ENCODE data around the gene CDH8. TPM values are rescaled to one million over a fixed set of nuclear protein-coding genes. Genes with fewer than 3 reads are reported as not detected.

CDH8 gene, protein sequence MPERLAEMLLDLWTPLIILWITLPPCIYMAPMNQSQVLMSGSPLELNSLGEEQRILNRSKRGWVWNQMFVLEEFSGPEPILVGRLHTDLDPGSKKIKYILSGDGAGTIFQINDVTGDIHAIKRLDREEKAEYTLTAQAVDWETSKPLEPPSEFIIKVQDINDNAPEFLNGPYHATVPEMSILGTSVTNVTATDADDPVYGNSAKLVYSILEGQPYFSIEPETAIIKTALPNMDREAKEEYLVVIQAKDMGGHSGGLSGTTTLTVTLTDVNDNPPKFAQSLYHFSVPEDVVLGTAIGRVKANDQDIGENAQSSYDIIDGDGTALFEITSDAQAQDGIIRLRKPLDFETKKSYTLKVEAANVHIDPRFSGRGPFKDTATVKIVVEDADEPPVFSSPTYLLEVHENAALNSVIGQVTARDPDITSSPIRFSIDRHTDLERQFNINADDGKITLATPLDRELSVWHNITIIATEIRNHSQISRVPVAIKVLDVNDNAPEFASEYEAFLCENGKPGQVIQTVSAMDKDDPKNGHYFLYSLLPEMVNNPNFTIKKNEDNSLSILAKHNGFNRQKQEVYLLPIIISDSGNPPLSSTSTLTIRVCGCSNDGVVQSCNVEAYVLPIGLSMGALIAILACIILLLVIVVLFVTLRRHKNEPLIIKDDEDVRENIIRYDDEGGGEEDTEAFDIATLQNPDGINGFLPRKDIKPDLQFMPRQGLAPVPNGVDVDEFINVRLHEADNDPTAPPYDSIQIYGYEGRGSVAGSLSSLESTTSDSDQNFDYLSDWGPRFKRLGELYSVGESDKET
- total RNA-seq (not detected), total RNA-seq (0 to 0.23 reads per million in 2 donors)

DNA sequence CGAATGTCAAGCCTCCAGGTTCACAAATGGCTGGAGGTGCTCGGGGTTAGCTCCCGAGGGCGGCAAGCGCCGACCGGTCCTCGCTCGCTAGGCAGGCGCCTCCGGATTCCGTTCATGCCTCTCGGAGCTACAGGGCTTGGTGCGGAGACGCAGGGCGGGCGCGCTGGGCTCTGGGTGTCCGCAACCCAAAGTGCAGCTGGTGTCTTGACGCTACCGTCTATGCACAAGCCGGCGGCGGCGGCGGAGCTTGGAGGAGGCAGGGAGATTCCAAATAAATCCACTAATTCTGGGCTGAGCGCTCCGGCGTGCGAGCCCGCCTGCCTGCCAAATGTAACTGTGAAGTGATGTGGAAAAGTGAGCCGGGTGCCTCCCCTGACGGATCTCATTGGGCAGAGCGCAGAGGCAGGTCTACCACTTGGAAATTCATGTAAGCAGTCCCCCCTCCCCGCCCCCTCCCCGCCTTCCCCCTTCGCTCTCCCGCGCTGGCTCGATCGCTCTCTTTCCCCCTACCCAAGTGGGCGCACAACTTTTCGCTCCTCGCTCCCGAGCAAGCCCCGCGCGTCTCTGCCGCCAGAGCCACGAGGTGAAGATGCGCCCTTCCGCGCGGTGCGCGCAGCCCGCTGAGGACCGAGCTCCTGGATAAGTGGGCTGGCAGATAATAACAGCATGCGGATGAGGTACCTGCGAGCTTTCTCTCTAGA is at the start of gene CDH8:
Gene CDH8, minus strand, starts transcription at position 338 of the 701 bp plus-strand sequence. CDS start 15,035 bp downstream, outside the sequence.
- ATAC-seq: no peak
- no peaks in the 10 kb centered on the region for H3K4me1 Mint-ChIP-seq
- H3K36me3 Mint-ChIP-seq (ENCODE audit: low read depth): no peaks in the 10 kb centered on the region
- H3K27ac Mint-ChIP-seq: no peak within 1 kb of the TSS
- no peaks in the 10 kb centered on the region for H3K9me3 ChIP-seq (ENCODE audit: control insufficient read depth, low read length, poor library complexity, severe bottlenecking)
- H3K4me3 Mint-ChIP-seq: no peak within 1 kb of the TSS
- H3K27me3 Mint-ChIP-seq: no peaks in the 10 kb centered on the region
- DNase-seq: no peak

DNA sequence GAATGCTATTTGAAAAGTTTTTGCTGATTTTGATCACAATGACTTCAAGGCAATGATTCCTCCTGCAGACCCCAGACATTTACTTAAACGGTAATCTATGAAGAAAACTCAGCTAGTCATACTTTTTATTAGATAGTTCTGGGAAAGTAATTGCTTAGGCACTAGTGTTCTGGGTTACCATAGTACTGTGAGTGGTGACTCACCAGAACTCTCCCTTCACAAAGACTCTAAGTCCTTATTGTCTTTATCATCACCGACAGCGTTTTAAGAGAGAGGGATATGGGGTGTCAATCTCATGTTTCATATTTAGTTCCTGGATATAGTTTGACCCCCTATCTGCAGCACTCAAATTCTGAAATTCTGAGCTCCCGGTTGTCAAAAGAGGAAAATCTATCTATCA is 43.0 kb upstream of the CDH8 start:
- H3K27ac Mint-ChIP-seq: no peak overlapping the region
- H3K4me3 Mint-ChIP-seq: no peak overlapping the region
- H3K36me3 Mint-ChIP-seq (ENCODE audit: low read depth): no peaks in the 10 kb centered on the region
- H3K27me3 Mint-ChIP-seq: no peaks in the 10 kb centered on the region
- peaks cover 3% of the 10 kb centered on the region for H3K9me3 ChIP-seq (ENCODE audit: control insufficient read depth, low read length, poor library complexity, severe bottlenecking)
- DNase-seq (no peak), ATAC-seq (no peak)
- no peaks in the 10 kb centered on the region for H3K4me1 Mint-ChIP-seq

DNA sequence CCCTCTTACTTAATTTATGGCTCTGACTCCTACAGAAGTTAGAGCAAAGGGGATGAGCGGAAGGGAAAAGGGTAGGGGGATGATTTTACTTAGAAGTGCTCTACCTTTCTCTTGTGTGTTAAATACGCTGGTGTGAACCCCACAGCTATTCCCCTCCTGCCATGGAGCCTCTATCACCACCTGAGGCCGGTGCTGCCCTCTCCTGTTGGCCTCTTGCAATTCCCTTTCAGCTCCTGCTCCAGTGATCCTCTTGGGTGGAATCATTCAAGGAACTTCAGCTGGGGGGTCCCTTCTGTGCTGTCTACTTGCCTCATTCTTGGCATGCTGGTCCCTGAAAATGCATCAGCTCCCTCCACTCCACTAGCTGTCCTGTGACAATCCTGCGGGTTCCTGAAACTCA is 41.8 kb upstream of the CDH8 start:
- no peak overlapping the region for H3K27ac Mint-ChIP-seq
- H3K36me3 Mint-ChIP-seq (ENCODE audit: low read depth): no peaks in the 10 kb centered on the region

DNA sequence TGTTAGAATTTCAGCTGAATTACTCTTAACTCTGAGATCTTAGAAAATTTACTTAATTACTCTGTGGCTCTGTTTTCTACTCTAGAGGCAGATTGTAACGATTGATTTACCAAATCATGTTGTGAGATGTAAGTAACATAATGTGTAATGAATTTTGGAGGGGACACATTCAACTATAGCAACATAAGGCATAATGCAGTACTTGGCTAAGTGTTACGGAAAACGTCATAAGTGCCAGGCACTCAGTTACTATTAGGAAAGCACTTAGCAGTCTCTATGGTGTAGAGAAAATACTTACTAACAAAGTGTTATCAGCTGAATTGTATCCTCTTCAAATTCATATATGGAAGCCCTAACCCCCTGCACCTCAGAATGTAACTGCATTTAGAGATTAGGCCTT is 40.6 kb upstream of the CDH8 start:
- DNase-seq (no peak), ATAC-seq (no peak)
- H3K27me3 Mint-ChIP-seq: no peaks in the 10 kb centered on the region
- H3K4me3 Mint-ChIP-seq: no peak overlapping the region
- H3K27ac Mint-ChIP-seq: no peak overlapping the region
- no peaks in the 10 kb centered on the region for H3K4me1 Mint-ChIP-seq
- H3K36me3 Mint-ChIP-seq (ENCODE audit: low read depth): no peaks in the 10 kb centered on the region
- peaks cover 3% of the 10 kb centered on the region for H3K9me3 ChIP-seq (ENCODE audit: control insufficient read depth, low read length, poor library complexity, severe bottlenecking)

More for the DNA sequence above, 41.8 kb upstream of the CDH8 start:
- H3K9me3 ChIP-seq (ENCODE audit: control insufficient read depth, low read length, poor library complexity, severe bottlenecking): peaks cover 3% of the 10 kb centered on the region
- no peak overlapping the region for H3K4me3 Mint-ChIP-seq
- H3K4me1 Mint-ChIP-seq: no peaks in the 10 kb centered on the region
- DNase-seq (no peak), ATAC-seq (no peak)
- H3K27me3 Mint-ChIP-seq: no peaks in the 10 kb centered on the region

DNA sequence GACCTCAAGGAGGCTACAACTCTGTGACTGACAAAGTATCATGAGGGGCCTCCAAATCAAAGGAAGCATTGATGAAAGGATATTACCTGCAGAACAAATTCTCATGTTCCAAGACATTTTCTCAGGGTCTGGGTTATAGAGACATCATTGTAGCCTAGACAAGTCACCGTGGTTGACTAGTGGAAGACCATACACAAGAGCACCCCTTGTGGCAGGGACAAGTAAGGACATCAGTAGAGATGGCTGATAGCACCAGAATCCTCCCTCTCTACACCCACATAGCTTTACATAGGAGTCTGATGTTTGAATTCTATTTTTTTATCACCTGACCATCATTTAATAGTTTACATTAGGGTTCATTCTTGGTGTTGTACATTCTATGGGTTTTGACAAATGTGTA is 32.5 kb upstream of the CDH8 start:
- no peak for ATAC-seq
- no peaks in the 10 kb centered on the region for H3K27me3 Mint-ChIP-seq
- no peak overlapping the region for H3K4me3 Mint-ChIP-seq
- DNase-seq: no peak
- H3K27ac Mint-ChIP-seq: no peak overlapping the region
- no peaks in the 10 kb centered on the region for H3K9me3 ChIP-seq (ENCODE audit: control insufficient read depth, low read length, poor library complexity, severe bottlenecking)
- H3K4me1 Mint-ChIP-seq: no peaks in the 10 kb centered on the region
- no peaks in the 10 kb centered on the region for H3K36me3 Mint-ChIP-seq (ENCODE audit: low read depth)

DNA sequence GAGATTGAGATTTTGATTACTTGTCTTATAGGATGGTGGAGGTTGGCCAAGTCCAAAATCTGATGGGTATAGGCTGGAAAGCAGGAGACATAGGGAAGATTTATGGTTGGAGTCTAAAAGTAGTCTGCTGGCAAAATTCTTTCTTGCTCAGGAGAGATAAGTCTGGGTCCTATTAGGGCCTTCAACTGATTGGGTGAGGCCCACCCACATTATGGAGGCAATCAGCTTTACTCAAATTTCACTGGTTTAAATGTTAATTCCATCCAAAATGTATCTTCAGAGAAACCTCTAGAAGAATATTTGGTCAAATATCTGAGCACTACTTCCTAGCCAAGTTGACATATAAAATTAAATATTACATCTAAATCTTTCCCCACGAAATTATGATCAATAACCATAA is 31.7 kb upstream of the CDH8 start:
- ATAC-seq: no peak
- no peaks in the 10 kb centered on the region for H3K36me3 Mint-ChIP-seq (ENCODE audit: low read depth)
- no peak overlapping the region for H3K4me3 Mint-ChIP-seq
- H3K27ac Mint-ChIP-seq: no peak overlapping the region
- H3K9me3 ChIP-seq (ENCODE audit: control insufficient read depth, low read length, poor library complexity, severe bottlenecking): no peaks in the 10 kb centered on the region
- H3K4me1 Mint-ChIP-seq: no peaks in the 10 kb centered on the region
- DNase-seq: no peak
- H3K27me3 Mint-ChIP-seq: no peaks in the 10 kb centered on the region

DNA sequence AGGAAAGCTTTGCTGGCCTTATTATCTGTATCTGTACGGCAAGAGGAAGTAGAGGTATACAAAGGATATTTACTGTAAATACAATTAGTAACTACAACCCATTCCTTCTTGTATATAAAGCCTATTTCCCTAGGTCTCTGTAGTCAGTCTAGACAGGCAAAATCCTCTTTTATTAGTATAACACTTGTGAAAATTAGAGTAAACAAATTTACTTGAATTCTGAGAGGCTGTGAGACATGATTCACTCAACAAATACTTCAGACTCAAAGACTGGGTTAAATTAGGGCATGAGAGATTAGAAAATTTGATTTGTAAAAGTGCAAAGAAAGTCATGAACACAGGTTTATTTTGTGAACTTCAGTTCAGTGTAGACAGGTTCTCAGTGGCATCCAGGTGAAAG is 30.9 kb upstream of the CDH8 start:
- no peaks in the 10 kb centered on the region for H3K27me3 Mint-ChIP-seq
- no peak overlapping the region for H3K27ac Mint-ChIP-seq
- DNase-seq: no peak
- no peak for ATAC-seq
- H3K4me3 Mint-ChIP-seq: no peak overlapping the region
- no peaks in the 10 kb centered on the region for H3K9me3 ChIP-seq (ENCODE audit: control insufficient read depth, low read length, poor library complexity, severe bottlenecking)
- no peaks in the 10 kb centered on the region for H3K36me3 Mint-ChIP-seq (ENCODE audit: low read depth)
- no peaks in the 10 kb centered on the region for H3K4me1 Mint-ChIP-seq

DNA sequence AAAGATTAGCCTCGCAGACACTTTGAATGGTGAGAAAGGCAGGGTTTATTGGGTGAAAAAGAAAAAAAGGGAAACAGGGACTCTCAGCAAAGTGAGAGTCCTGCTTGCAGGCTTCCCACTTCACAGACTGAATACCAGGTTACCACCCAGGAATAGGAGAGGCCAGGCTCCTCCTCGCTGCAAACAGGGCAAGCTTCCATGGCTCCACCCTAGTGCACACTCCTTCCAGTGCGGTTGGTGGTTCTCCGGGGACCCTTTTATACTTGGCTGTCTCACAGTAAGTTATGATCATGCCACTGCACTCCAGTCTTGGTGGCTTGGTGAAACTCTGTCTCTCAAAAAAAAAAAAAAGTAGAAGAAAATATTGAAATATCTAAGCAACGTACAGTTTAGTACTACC is 30.5 kb upstream of the CDH8 start:
- no peaks in the 10 kb centered on the region for H3K27me3 Mint-ChIP-seq
- H3K4me3 Mint-ChIP-seq: no peak overlapping the region
- no peaks in the 10 kb centered on the region for H3K36me3 Mint-ChIP-seq (ENCODE audit: low read depth)
- H3K4me1 Mint-ChIP-seq: no peaks in the 10 kb centered on the region
- H3K9me3 ChIP-seq (ENCODE audit: control insufficient read depth, low read length, poor library complexity, severe bottlenecking): no peaks in the 10 kb centered on the region
- no peak overlapping the region for H3K27ac Mint-ChIP-seq
- no peak for ATAC-seq
- no peak for DNase-seq

DNA sequence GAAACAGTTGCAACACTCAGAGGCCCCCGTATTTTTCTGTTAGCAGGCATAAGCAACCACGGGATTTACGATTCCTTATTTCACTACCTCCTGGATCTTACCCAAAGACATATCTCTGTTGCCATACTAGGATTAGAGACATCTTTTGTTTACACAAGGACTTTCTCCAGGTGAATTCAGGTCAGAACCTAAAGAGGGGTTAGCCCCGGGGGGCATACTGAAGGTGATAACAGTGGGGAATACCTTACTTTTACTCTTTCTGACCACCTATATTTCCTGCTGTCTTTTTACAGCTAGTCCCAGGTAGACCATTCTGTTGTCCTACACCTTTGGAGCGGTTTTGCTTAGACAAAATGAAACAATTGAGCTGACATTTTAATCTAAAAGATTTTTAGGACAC is 27.9 kb upstream of the CDH8 start:
- Mint-ChIP-seq H3K4me3 (no peak overlapping the region), H3K36me3 (ENCODE audit: low read depth) (no peaks in the 10 kb centered on the region), H3K27ac (no peak overlapping the region), H3K4me1 (no peaks in the 10 kb centered on the region), H3K27me3 (no peaks in the 10 kb centered on the region)
- ATAC-seq: no peak
- no peak for DNase-seq
- H3K9me3 ChIP-seq (ENCODE audit: control insufficient read depth, low read length, poor library complexity, severe bottlenecking): no peaks in the 10 kb centered on the region

DNA sequence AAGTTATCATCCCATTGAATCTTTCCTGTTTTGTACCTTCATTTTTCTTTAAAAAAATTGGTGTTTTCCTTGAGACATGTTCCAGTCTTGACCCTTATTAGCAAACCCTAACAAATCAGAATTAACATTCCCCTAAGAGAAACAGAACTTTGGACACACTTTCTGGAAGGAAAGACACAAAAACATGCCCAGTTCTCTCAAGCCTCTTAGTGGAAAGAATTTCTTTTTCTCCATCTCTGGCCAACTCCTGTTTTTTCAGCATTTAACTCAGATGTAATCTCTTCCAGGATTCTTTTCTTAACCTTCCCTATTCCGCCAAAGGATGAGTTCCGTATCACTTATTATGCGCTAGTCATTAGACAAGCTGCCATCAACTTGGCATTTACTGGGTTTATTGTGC is 23.9 kb upstream of the CDH8 start:
- H3K27me3 Mint-ChIP-seq: no peaks in the 10 kb centered on the region
- no peaks in the 10 kb centered on the region for H3K4me1 Mint-ChIP-seq
- no peak overlapping the region for H3K4me3 Mint-ChIP-seq
- ATAC-seq (no peak), DNase-seq (no peak)
- no peaks in the 10 kb centered on the region for H3K9me3 ChIP-seq (ENCODE audit: control insufficient read depth, low read length, poor library complexity, severe bottlenecking)
- no peak overlapping the region for H3K27ac Mint-ChIP-seq
- no peaks in the 10 kb centered on the region for H3K36me3 Mint-ChIP-seq (ENCODE audit: low read depth)

DNA sequence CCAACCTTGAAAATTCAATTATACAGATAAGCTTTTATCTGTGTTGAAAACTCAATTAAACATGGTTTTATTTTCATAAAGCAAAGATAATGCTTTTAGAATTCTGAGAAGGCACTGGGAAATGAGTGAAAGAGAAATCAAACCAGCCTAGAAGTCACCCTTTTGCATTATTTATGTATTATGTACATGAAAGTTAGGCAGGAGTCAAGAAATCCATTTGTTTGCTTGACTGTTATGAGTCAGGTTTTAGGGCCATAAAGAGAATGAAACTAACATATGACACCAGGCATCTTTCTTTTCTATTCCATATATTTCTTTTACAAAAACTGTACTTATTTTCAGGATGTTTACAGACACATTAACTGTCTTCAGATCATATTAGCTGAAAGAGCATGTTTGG is 23.3 kb upstream of the CDH8 start:
- no peaks in the 10 kb centered on the region for H3K36me3 Mint-ChIP-seq (ENCODE audit: low read depth)
- no peaks in the 10 kb centered on the region for H3K27me3 Mint-ChIP-seq
- ATAC-seq (no peak), DNase-seq (no peak)
- no peak overlapping the region for H3K27ac Mint-ChIP-seq
- no peaks in the 10 kb centered on the region for H3K9me3 ChIP-seq (ENCODE audit: control insufficient read depth, low read length, poor library complexity, severe bottlenecking)
- H3K4me3 Mint-ChIP-seq: no peak overlapping the region
- no peaks in the 10 kb centered on the region for H3K4me1 Mint-ChIP-seq

DNA sequence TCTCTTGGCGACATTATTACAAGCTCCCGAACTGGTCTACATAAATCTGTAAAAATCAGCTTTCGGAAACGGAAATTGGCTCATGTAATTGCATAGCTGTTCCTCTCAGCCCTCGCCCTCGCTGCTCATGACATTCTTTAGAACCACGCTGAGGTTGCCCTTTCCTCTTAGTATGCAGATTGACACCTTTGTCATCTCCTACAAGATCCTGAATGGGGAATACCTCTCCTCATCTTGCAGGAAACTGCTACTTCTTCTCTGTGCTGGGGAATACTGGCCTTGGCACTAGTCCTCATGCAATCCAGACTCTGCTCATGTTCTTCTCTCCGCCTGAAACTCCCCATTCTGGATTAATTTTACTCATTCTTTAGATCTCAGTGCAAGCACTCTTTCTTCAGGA is 22.2 kb upstream of the CDH8 start:
- no peak for DNase-seq
- Mint-ChIP-seq H3K27me3 (no peaks in the 10 kb centered on the region), H3K4me1 (no peaks in the 10 kb centered on the region), H3K27ac (no peak overlapping the region), H3K4me3 (no peak overlapping the region), H3K36me3 (ENCODE audit: low read depth) (no peaks in the 10 kb centered on the region)
- no peak for ATAC-seq
- no peaks in the 10 kb centered on the region for H3K9me3 ChIP-seq (ENCODE audit: control insufficient read depth, low read length, poor library complexity, severe bottlenecking)

DNA sequence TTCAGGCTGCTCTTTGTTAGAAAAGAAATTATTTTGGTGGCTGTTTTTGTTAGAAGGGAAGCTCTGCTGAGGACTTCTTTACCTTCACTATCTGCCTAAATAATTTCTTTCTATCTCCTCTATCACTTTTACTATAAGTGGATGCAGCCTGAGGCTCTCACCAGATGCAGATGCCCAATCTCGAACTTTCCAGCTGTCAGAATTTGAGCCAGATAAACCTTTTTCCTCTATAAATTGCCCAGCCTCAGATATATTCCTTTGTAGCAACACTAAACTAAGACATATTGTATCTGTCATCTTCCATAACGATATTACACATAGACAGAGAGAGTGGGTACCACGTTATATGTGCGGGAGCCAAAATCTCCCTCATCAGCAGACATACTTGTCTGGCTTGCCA is 15.7 kb upstream of the CDH8 start:
- H3K9me3 ChIP-seq (ENCODE audit: control insufficient read depth, low read length, poor library complexity, severe bottlenecking): no peaks in the 10 kb centered on the region
- DNase-seq (no peak), ATAC-seq (no peak)
- H3K27ac Mint-ChIP-seq: no peak overlapping the region
- no peaks in the 10 kb centered on the region for H3K4me1 Mint-ChIP-seq
- no peak overlapping the region for H3K4me3 Mint-ChIP-seq
- H3K36me3 Mint-ChIP-seq (ENCODE audit: low read depth): no peaks in the 10 kb centered on the region
- H3K27me3 Mint-ChIP-seq: no peaks in the 10 kb centered on the region
